ENCODE data around the gene COL9A3.
A peak's percentile ranks its signal among the peaks of the same experiment; 100 is the strongest.
"Not testable (repeated sequence)": the region's sequence is repeated elsewhere in the genome, so short reads cannot be mapped to it uniquely, and the experiment has no call there.

The COL9A3 gene

GRCh38 chr20:62856931-62857619, 40.2 kb downstream of the COL9A3 start:
- DNase-seq (ENCODE audit: low read depth in 2 of 2) = no peak

DNA sequence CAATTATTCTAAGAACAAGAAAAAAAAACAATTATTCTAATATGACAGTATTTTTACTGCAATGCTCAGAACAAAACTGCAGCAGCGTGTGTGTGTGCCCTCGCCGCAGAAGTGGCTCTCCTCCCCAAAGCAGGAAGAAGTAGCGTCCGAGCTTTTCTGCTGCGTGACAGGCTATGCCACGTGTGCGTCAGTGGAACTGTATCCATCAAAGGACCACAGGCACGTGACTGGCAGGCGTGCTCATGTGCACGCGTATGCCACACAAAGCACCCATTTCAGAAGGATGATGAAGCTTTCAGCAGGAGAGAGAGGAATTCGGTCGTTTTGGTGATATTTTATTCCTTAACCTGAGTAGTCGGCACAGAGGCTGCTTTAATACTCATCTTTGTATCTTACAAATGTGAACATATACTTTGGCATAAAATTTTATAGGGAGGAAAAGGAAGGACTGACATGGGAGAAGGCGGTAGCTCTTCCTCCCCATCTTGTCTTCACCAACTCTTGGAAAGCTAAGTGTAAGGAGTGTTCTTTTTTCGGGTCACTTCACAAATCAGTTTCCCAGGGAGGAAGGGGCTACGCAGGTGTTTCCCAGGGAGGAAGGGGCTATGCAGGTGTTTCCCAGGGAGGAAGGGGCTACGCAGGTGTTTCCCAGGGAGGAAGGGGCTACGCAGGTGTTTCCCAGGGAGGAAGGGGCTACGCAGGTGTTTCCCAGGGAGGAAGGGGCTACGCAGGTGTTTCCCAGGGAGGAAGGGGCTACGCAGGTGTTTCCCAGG, 41.4 kb downstream of the COL9A3 start:
- DNase-seq (ENCODE audit: low read depth in 2 of 2) = no peak

GRCh38 chr20:62859721-62860120, 42.9 kb downstream of the COL9A3 start:
- no peak for DNase-seq (ENCODE audit: low read depth in 2 of 2)

DNA sequence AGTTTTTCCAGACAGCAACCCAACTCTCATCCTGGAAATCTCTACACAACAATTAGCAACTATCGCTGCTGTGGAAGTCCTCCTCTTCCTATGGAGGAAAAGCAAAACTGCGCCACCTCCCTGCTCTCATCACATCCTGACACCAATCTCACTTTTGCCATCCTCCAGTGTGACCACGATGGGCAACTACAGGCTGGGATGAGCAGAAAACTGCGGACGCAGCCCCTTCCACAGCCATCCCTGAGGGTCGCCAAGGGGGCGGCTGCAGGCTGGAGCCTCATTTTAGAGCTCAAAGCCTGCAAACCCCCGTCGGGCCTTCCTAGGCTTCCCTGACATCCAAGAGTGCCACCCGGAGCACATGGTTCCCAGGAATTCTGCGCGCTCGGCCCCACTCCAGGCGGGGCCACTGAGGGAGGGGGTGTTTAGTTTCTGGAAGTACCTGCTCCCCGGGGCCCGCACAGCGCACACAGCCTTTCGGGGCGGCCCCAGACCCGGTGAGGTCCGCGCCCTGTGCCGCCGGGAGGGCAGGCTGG, 43.6 kb downstream of the COL9A3 start:
- DNase-seq (ENCODE audit: low read depth in 2 of 2) = no peak

GRCh38 chr20:62860924-62861691, 44.3 kb downstream of the COL9A3 start:
- DNase-seq (ENCODE audit: low read depth in 2 of 2) = peak in 1 of 2 donors; percentile 30

GRCh38 chr20:62861726-62862336, 45.0 kb downstream of the COL9A3 start, which contains the start of gene TCFL5:
Gene TCFL5, minus strand, starts transcription at chr20:62861822. Its CDS starts 152 bp downstream, at chr20:62861670.
- peak; percentile 83 to 86 for DNase-seq (ENCODE audit: low read depth in 2 of 2)

- DNase-seq (ENCODE audit: low read depth in 2 of 2) = no peak
Observed at GRCh38 chr20:62864207-62864606, 47.4 kb downstream of the COL9A3 start.

DNA sequence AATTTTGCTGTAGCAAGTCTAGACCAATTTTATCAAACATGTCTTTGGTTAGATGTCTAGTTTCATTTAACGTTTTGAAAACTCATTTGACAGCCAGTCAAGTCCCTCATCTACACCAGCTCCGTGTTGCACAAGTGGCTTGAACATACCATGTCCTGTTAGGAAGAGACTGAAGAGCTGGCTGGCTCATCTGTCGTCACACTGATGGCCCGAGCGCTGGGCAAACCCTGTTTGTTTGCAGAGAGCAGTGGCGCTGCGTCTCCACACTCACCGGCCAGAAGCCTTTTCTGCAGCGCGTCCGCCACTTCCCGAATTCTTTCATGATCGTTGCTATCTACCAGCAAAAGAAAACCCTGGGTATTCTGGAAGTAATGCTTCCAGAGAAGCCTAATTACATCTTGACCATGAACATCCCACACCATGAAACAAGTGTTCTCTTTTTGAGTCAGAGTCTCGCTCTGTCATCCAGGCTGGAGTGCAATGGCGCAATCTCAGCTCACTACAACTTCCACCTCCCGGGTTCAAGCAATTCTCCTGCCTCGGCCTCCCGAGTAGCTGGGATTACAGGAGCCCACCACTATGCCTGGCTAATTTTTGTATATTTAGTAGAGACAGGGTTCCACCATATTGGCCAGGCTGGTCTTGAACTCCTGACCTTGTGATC, 55.5 kb downstream of the COL9A3 start:
- DNase-seq (ENCODE audit: low read depth in 2 of 2) = no peak

DNA sequence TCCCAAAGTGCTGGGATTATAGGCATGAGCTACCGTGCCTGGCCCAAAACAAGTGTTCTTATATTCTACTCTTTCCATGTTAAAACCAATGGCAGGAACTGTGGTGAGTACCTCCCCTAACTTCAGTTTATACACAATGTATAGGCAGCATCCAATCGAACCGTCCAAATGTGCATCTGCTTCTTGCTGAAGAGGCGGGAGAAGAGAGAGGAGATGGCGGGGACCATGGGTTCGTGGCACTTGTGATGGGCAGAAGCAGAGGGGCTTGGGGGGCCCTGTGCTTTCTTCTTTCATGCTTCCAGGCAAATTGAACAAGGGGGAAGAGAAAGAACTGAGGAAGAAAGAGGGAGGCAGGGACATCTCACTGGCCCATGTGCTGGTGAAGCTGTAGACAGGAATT, 56.0 kb downstream of the COL9A3 start:
- no peak for DNase-seq (ENCODE audit: low read depth in 2 of 2)

- no peak for DNase-seq (ENCODE audit: low read depth in 2 of 2)
Observed at GRCh38 chr20:62873280-62873679, 56.4 kb downstream of the COL9A3 start.

- DNase-seq (ENCODE audit: low read depth in 2 of 2) = not testable (repeated sequence)
Observed at GRCh38 chr20:62873681-62874031, 56.8 kb downstream of the COL9A3 start.

- DNase-seq (ENCODE audit: low read depth in 2 of 2) = no peak
Observed at GRCh38 chr20:62874964-62875344, 58.1 kb downstream of the COL9A3 start.

DNA sequence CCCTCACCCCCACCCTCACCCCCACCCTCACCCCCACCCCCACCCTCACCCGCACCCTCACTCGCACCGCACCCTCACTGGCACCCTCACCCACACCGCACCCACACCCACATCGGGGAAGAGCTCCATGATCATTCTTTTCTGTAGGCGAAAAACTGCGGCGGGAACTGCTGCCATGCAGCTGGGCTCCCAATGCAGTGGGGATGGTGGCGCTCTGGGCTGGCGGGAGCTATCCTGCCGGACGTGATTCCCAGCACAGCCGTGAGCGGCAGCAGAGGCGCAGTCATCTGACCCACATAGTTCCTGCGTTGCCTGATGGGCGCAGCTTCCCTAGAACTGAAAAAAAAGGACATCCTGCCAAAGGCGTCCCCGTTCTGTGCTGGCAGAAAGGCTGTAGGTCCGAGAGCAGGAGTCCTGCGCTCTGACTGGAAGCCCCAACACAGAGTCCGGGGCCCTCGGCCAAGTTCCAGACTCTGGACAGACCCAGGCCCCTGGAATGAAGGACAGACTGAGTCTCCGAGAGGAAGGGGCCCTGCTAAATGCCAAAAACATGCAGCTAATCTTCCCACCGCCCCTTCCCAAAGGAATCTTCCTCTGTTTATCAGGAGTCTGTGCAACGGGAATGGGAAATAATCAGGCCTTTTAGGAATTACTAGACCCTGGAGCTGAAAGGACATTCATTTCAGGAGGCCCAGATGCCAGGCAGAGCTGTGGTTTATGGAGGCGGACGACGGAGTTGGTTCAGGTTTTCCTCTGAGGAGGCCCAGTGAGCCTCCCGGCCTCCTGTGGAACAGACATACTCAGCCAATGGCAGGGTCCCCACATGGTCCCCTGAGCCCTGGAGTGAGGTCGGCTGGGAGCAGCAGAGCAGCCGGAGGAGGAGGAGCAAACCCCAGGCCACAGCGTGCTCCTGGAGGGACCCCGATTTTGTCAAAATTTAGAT, 58.8 kb downstream of the COL9A3 start:
- DNase-seq (ENCODE audit: low read depth in 2 of 2) = no peak

DNA sequence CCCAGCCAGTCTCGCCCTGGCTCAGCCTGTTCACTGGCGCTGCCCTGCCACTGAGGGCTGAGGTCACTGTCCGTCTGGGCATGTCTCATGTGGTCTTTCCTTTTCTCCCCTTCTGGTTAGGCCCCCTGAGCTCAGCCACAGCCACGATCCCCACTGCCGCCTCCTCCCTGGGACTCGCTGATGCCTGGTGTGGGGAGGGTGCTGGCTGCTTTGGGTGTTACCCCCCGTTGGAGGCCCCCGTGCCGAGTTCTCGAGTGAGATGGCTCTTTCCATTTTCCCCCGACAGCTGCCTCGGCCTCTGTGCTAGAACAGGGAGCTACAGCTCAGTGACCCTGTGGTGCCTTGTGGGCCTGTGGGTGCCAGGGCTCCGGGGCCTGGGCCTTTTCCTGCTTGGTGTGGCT, 59.7 kb downstream of the COL9A3 start:
- no peak for DNase-seq (ENCODE audit: low read depth in 2 of 2)

GRCh38 chr20:62876902-62877816, 60.3 kb downstream of the COL9A3 start:
- no peak for DNase-seq (ENCODE audit: low read depth in 2 of 2)

DNA sequence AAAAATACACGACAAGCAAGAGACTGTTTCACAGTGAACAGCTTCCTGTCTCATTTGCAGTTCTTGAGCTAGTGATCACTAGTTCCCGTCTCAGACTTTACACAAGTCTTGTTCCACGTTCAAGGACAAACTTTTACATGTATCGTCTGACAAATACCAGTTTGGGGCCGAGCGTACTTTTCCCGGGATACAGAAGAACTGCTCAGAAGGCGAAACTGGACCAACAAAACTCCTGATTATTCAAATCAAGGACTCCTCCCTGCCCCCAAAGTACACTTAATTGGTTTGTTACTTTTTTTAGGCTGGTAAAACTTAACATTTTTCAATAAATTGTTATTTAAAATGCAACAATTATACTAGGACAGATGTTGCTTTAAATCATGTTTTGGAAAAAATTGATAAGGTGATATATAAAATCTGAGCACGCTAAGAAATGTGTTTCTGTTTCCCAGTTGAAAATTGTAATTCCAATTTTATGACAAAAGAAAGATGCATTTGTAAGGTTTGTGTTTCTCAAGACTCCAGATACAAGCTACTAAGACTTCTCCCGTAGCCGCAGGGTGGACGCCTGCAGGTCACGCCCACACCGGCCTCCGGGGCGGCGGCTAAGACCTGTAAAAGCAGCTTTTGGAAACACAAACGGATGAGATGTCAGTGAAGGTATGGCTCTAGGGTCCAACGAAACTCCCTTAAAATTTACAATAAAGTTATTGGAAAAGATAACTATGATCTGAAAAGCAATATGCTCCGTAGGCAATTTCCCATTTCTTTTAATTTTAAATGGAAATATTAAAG, 61.6 kb downstream of the COL9A3 start:
- DNase-seq (ENCODE audit: low read depth in 2 of 2) = no peak

DNA sequence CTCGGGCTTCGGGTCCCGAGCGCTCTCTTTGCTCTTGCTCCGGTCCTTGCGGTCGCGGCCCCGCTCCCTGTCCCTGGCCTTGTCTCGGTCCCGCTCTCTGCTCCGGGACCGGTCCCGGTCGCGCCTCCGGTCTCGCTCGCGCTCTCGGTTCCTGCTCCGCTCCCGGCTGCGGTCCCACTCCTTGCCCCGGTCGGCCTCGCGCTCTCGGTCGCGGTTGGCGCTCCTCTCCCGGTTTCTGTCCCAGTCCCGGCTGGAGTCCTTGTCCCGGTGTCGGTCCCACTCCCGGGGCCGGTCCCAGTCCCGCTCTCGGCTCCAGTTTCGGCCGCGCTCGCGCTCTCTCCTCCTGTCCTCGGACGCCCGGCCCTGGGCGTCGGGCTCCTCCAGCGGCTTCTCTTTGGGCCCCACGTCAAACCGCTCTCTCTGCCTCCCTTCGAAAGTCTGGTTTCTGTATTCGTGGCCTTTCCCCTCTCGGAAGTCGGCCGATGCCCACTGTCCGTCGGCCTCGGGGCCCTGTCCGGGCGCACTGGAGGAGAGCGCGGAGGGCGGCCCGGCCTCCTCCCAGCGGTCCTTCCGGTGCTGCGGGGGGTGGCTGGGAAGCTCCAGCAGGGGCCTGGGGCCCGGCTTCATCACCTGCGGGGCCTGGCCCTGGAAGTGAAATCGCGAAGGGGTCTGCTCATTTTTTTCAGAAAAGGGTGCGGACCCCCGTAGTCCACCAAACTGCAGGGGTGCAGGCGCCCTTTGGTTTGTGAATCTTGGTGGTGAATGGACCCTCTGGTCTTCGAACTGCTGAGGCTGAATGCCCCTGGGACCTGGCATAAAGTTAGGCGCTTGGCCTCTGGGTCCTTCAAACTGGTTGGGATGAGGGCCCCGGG, 62.7 kb downstream of the COL9A3 start:
- no peak for DNase-seq (ENCODE audit: low read depth in 2 of 2)
